ENCODE measurements around the gene SARDH.

Gene SARDH

DNA sequence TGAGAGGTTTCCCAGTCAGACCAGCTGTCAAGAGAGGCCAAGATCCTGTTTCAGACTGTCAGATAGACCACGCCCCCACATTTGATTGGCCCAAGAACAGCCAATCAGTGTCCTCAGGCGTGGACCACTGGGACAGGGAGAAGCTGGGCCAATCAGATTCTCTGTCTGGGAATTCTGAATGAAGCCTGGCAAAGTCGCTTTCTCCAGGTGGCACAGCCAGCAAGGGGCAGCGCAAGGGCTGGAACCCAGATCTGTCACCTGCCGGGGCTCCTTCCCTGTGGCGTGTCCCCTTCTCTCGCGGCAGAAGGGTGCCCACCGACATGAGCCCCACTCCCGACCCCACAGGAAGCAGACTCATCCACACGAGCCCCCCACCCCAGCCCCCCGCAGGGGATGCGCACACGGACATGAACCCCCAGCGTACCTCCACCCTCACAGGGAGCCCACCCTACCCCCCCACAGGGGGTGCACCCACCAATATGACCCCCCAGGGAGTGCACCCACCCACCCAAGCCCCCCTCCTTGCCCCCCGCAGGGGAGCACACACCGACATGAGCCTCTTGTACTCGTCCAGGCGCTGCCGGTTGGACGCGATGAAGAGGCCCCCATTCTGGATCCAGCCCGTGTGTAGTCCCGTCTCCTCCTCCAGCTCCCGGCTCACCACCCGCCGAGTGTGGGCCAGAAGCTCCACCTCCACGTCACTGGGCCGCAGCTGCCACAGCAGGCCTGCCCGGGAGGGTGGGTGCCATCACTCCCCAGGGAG, 6.1 kb downstream of the SARDH start:
- peak; percentile 72 for DNase-seq

DNA sequence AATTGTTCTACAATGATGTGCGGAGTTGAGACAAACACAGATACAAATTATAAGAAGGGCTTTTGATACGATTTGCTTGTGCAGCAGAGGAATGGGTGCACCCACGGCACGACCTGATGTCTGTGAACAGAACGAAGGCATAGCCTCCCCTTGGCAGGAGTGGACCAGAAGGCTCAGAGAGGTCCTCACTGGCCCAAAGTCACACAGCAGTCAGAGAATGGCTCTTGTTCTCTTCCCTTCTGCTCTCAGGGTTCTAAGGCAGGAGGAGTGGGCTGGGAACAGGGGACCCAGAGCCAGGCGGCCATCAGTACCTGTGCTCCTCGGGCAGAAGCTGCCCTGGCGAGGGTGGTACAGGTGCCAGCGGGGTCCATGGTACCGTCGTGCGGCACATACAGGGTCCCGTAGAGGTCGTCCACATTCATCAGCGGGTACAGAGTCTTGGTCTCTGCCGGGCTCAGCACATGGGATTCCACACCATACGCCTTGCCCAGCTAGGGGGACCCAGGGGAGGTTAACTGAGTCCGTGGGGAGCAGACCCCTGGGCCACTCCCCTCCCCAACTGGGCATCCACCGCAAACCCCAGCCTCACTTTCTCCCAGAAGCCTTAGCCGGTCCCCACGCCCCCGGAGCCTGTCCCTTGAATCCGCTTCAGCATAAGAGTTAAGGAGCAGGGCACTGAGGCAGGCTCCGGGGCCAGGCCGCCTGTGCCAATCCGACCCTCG, 7.0 kb downstream of the SARDH start:
- no peak for DNase-seq

DNA sequence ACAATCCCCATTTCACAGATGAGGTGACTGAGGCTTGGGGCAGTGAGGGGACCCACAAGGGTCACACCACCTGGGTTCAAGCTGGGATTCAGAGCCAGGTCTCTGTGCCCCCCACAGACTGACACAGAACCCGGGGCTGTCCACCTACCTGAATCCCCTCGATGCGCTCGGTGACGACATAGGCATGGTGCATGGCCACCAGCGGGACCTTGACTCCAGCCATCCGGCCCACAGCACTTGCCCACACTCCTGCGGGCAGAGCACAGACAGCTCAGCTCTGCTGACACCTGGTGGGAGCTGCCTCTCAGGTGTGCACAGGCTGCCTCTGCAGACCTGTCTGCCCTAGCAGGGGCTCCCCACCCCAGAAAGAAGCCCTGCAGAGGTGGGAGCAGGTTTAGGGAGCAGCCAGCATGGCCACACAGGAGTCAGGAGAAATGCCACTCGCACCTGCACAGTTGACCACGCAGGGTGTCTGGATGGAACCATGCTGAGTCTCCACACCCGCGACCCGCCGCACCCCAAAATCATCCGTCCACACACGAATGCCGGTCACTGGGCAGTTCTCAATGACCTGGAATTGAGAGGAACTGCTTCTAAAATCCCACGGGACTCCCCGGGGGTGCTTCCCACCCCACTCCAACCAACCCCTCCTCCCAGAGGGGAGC, 8.4 kb downstream of the SARDH start:
- no peak for DNase-seq

DNA sequence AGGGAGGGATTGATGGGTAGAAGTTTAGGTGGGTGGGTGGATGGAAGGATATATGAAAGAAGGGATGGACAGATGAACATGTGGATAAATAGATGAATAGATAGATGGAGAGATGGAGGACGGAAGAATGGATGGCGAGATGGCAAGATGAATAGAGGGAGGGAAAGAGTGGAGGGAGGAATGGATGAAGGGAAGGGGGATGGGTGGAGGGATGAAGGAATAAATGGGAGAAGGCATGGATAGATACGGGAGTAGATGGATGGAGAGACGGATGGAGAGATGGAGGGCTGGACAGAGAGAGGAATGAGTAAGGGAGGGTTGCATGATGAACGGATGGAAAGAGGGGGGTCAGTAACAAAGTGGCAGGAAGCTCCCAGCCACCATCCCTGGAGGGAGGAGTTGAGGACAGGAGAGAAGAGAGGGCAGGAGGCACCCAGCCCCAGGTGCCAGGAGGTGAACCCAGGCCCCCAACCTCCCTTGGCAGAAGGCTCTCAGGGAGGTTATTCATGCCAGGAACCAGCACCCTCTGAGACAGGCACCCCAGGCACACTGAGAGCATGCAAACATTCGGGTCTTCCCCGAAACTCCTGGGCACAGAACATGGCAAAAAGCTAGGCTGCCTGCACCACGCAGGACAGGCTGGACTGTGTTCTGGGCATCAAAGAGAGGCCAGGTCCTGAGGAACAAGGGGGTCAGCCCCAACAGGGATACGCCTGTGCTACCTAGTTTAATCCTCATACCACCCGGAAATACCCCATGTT, 9.1 kb downstream of the SARDH start:
- no peak for DNase-seq

DNA sequence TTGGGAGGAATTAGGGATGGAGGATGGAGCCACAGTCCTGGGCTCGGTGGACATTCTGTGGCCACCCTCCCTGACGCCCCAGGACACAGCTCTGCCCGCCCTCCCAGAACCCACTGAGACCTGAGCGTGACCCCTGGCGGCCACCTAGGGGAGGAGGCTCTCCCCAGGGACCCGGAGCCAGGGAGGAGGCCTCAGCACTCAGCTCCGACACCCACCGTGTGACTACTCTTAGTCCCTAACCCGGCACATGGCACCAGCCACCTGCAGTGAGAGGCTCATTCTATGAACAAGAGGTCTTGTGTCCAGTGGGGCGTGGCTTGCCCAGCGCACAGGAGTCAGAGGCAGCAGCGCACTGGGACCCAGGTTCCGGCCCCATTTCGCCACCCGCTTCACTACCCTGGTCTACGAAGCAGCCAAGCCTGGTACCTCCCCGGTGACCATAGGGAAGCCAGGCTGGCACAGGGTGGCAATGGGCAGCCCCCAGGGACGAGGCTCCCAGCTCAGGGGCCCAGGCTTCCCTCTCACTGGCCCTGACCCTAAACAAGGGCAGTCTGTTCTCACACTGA, 10.2 kb downstream of the SARDH start:
- DNase-seq: no peak

DNA sequence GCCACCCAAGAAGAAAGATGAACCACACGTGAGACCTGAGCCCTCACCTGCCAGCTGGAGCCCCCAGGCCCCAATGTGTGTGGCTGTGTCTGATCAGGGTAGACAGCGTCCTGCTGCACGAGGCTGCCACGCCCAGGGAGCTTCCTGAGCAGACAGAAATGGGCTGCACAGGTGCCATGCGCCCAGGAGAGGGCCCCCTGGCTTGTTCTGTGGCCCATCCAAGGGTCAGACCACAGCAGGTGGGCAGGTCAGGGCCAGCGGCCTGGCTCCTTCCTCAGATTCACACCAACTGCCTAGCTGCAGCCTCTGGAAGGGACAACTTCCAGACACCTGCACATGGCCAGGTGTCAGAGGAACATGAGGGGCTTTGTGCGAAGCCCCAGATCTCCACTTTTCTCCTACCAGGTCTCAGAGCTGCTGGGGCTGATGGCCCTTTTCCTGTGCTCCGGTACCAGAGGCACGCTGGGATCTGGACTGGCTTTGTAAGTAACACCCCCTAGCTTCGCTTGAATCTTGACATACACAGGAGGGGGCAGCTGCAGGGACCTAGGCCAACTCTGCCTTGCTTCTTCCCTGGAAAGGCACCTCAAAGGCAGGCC, 10.8 kb downstream of the SARDH start:
- DNase-seq: no peak

DNA sequence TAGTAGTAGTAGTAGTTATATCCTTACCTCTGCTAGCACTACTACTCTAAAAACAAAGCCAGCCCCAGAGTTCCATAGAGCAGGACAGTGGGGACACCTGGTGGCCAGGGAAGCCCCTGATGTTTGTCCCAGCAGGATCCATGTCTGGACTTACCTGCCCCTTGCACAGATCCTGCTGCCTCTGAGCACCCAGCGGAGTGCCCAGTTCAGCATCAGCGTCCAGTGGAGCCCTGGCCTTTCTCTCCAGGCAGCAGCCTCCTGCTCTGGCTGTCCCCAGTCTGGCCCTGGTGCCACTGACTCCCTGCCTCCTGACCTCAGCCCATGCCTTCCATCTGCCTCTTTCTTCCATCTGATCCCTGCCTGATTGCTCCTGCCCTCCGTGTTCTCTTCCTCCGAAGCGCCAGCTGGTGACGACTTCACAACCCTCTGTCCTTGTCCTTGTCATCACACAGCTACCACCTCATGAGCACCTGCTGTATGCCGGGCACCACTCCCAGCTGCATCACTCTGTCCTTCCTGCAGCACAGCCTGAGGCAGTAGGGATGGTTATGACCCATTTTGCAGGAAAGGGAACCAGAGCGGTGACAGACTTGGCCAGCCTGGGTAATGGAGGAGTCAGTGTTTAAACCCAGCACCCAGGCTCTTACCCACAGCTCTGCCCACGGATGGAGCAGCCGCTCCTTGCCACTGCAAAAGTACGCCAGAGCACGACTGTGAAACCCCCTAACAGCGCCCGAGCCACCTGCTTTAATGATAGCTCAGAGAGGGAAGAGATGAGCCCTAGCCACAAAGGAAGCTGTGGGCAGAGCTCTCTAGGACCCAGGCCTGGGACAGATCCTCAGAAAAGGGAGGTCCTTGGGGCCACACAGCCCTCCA, 11.5 kb downstream of the SARDH start:
- DNase-seq: peak; percentile 65

DNA sequence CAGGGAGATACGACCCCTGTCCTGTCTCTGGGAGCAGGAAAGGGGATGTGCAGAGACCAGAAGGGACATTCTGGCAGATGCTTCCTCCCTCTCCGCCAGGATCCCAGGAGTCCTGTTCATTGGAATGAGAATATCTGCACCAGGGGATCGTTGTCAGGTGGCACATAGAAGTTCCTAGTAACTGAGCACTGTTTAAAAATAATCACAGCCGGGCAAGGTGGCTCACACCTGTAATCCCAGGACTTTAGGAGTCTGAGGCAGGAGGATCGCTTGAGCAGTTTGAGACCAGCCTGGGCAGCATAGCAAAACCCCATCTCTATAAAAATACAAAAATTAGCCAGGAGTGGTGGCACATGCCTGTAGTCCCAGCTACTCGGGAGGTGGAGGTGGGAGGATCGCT, 12.3 kb downstream of the SARDH start:
- DNase-seq: no peak

DNA sequence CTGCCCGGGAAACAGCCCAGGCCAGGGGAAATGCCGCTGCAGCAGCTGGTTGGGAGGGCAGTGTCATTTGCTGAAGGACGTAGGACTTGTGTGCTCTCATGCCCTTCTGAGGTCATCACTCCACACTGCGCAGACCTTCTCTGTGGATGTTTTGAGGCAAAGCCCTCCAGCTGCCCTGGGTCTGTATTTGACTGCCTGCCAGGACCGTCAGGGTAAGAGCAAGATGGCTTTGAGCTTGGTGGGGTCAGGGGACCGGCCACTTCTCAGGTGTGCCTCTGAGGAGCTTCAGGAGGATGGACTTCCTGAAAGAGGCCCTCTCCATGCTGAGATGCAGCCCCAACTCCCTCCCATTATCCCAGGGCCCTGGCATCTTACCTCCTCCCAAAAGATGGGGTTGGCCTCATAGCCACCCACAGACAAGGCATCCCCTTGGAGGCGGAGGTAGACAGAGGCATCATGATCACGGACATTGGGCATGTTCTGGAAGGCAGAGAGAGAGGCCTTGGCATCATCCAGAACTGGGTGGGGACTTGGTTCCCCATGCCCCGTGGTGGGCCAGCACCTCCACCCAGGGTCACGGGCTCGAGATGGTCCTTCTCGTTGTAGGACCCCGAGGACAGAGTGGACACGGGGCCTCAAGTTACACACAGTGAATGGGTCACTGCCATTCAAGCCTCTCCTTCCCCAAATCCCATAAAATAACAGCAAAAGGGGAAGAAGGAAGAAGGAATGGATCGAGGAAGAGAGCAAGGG, 19.4 kb downstream of the SARDH start:
- DNase-seq: no peak

DNA sequence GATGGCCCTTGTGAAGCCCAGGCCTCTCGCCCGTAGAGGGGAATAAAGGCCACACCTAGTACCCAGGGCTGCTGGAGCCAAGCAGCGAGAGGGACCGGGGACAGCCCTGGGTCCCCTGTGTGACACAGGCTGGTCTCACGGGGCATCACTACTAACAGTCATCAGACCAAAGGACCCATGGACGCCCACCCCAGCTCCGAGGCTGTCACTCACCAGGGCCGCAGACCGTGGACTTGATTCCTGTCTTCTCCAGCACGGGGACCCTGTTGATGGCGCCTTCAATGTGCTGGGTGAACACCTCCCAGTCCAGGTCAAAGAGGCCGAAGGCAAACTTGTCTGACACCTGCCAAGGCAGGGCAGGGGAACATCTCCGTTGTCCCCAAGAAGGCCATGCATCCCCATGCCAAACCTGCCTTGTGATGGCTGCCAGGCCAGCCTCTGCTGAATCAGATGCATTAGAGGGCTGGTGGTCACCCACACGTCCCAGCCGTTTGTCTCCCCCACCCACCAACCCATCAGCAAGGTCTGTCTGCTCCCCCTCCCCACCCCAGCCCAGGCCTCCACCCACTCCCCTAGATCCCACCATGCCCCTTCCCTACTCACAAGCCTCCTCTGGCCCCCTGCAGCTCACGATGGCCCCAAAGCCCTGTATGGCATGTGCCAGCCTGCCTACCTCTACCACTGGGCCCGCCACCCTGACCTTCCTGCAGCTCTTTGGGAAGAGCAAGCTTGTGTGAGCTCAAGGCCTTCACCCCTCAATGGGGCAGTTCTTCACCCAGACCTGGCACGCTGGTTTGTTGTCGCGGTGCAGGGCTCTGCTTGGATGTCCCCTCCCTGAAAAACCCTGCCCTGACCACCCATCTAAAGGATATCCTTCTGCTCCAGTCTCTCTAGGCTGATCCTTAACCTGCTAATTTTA, 20.8 kb downstream of the SARDH start:
- DNase-seq: no peak

DNA sequence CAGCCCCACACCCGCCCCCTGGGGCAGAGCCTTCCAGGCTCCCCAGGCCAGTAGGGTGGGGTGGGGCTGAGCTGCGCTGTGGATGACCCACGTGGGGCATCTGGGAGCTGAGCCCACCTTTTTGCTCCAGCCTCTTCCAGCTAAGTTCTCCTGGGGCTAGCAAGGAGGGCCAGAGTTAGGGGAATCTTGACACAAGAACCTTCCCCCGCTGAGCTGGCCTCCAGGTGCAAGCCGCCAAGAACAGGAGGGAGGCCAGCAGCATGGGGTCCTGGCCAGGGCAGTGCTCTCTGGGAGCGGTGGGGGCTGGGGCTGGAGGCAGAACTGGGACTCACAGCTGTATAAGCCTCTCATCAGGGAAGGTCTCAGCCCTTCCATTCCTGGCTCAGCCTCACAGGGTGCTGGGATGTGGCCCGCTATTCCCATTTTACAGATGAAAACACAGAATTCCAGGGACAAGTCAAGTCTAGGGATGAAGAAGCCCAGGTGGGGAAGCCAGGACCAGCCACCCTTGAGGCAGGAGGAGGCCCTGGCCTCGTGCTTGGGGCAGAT, 21.5 kb downstream of the SARDH start:
- DNase-seq: no peak

DNA sequence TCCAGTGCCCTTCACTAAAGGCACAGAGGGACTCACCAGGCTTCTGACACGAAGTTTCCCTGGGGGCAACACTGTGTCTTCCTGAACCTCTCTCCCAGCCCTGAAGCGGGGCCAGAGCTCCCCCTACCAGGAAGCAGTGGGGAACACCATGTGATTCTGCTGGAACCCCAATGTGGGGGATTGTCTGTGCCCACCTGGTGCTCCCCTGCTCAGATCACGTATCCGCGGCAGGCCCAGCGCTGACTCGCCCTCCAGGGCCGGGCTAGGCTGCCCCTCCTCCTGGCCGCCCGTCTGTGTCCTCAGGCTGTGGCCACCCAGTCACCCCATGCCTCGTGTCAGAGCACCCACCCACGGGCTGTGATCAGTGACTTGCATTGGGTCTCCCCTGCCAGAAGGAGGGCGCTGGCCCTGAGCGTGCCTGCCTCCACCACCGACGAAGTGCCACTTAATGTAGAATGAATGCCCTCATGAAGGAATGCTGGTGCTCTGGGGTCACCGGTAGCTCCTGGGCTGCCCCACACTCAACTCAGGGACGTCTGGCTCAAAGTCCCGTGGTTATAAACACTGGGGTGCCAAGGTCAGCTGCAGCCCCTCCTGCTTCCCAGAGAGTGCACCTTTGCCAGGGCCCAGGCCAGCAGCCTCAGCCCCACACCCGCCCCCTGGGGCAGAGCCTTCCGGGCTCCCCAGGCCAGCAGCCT, 22.1 kb downstream of the SARDH start:
- peak; percentile 45 for DNase-seq

DNA sequence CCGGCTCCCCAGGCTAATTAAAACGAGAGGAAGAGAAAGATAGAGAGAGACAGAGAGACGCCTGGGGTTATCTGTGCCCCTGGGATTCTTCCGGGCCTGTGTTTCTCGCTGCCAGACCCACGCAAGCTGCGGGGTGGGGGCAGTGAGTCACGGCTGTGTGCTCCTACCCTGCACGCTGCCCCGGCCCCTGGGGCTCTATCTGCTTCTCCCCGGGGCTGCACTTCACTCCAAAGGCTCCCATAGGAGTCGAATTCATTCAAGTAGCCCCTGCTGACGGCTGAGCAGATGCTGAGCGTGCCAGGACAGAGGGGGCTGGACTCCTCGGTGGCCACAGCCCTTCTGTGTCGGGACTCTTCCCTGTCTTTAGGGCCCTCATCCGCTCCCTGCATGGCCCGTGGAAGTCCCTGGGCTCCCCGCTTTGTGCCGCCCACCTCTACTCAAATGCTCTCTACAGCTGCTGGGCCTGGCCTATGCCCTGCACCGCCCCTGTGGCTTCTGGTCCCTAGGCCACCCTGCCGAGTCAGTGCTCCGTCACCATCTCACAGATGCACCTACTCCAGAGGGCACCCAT, 22.8 kb downstream of the SARDH start:
- no peak for DNase-seq

DNA sequence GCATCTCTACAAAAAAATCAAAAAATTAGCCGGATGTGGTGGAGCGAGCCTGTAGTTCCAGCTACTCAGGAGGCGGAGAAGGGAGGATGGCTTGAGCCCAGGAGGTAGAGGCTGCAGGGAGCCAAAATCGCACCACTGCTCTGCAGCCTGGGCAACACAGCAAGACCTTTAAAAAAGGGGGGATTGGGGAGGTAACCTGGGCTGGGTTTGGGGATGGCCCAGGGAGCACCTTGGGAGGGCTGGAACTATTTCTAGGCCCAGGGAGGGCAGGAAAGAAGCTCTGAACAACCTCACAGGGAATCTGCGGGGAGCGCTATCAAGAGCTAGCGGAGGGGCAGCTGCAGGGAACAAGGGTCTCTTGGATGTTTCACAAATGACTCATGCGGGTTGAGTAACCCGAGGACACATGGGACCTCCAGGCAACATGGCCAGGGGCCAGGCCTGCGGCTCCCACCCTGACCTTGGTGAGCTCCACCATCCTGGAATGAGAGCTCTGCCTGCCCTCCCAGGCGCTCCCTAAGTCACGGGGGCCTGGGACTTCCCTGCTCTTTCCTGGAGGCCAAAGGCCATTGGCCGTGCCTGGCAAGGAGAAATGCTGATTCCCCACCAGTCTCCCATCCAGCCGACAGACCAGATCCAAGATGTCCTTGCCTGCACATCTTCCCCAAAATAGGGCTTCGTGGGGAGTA, 23.4 kb downstream of the SARDH start:
- no peak for DNase-seq

DNA sequence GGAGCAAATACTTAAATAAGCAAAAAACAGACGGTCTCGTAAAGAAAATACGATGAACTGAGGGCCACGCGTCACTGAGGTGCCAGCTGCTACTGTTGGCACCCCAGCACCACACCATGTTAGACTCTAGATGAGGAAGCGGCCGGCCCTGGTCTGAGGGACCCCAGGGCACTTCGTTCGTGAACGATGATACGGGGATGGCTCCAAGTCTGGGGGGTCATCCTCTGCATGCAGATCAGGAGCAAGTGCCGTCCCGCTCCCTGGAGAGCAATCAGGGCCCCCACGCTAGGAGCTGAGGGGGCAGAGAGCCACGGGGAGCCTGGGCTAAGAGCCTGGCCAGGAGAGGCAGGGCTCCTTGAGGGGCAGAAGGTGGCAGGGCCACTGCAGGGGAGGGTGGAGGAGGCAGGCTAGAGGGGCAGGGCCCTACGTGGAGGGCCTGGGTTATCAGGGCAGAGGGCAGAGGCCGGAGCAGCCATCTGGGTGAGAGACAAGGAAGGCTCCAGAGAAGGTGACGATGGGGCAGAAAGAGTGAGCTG, 24.1 kb downstream of the SARDH start:
- DNase-seq: no peak

DNA sequence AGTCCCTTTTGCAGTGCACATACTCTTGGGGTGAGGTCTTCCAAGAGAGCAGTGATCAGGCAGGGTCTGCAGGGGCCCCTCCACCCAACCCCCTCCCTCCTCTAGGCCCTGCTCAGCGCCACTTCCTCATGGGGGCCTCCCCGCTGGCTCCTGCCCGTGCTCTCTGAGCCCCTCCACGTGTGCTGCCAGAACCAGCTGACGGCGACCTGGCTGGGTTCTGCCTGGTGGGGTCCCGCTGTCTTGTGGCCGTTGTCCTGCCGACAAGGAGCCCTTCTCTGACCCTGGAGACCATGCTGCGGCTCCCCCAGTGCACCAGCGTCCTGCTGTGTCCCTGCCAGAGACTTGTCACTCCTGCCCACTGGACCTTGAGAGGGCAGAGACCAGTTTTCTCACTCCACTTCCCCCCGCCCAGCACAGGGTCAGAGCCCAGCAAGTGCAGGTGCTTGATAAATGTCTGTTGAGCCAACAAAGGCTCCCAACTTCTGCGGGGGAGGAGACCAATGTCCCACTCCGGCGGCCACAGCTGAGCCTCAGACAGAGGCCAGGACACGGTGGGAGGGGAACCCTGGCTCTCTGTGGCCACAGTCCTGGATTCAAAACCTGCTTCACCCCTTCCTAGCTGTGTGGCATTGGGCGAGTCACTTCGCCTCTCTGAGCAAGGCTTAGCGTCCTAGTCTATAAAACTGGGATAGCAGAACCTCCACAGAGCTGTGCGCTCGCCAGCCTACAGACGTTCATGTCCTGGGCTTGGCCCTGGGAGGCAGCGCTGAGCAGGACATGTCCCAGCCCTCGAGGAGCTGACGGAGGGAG, 24.8 kb downstream of the SARDH start:
- no peak for DNase-seq

Data from NCI-H2107 (cell line).